HG03066 (cell line): ENCODE measurements around the gene CEP78.
"Not testable (repeated sequence)": the region's sequence is repeated elsewhere in the genome, so short reads cannot be mapped to it uniquely, and the experiment has no call there.

Source experiments
- ATAC-seq: cut with Tn5 transposase; IDR thresholded peaks from one replicate; pipeline ENCODE4 v1.9.1; 2021; ENCODE audit warnings: low read depth; ENCODE audit not compliant: unreplicated experiment

CEP78 gene

DNA sequence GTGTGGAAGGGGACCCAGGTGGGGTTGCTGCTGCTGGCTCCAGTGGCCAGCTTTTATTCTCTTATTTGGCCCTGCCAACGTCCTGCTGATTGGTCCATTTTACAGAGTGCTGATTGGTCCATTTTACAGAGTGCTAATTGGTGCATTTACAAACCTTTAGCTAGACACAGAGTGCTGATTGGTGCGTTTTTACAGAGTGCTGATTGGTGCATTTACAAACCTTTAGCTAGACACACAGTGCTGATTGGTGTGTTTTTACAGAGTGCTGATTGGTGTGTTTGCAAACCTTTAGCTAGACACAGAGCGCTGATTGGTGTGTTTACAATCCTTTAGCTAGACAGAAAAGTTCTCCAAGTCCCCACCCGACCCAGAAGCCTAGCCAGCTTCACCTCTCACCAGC lies 48.3 kb downstream of the CEP78 start:
- ATAC-seq, result not testable (repeated sequence)

DNA sequence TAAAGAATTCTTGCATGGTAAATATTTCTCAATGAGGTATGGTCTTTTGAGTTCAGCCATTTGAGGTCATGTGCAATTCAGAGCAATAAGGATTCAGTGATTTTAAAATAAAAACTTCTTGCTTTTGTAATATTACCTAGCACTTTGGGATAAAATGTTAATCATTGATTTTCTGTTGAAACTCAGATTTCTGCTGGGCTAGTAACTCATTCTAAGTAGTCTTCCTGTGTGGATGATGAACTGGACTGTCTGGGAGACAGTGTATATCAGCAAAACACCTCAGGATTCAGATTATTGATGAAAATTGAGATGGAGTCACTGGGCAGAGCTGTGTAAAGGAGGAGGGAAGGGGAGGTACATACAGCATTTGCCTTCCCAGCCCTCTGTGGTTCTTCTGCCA lies 50.2 kb downstream of the CEP78 start:
- ATAC-seq, result no peak

DNA sequence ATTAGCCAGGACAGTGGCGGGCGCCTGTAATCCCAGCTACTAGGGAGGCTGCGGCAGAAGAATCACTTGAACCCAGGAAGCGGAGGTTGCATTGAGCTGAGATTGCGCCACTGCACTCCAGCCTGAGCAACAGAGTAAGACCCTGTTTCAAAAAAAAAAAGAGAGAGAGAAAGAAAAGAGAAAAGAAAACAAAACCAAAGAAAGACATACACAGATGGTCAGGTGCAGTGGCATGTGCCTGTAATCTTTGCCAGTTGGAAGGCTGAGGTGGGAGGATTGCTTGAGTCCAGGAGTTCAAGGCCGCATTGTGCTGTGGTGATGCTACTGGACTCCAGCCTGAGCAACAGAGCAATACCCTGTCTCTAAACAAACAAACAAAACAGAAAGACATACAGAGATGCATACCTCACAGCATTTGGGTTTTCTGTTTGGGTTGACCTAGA lies 51.1 kb downstream of the CEP78 start:
- ATAC-seq, result no peak

DNA sequence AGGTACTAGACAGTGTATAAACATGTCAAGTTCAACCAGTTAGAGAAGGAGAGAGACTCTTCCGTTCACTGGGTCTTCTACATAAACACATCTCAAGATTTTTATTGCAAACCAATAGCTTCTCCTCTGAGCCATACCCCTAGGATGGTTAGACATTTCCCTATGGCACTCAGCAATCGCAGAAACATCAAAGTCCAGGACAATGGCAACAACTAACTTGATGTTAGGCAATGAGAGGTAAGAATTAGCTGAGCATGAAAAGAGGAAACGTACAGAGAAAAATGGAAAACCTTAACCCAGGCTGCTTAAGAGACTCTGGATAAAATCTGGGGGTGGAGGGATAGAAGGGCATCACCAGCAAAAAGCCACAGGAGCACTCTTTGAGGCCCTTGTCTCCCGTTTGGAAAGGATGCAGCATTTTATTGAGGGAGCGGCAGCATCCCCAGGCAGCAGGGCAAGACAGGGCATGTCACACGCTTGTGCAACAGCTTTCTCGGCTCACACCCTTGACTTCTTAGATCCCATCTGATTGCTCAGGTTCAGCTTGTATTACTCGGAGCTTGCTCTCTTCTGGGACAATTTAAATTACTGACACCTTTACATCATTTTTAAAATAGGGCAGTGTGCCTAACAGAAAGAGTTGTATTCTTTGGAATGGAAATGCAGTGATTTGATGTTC lies 52.5 kb downstream of the CEP78 start:
- ATAC-seq, result no peak

DNA sequence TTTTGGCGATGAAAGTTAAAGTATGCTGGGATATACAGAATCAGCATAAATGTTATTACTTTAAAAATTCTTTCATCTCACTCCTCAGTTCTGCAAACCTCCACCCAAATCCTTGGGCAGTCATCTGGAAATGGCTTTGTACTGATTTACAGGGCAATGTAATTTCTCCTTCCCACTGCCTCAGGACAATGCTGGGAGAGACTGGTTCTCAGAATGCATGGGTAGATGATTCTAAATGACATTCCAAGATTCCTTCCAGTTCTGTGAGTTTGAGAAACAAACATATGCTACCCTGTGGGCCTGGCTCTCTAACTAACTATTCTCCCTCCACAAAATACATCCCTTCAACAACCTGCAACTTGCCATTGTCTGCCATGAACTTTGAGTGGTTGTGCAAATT lies 53.6 kb downstream of the CEP78 start:
- ATAC-seq, result no peak

DNA sequence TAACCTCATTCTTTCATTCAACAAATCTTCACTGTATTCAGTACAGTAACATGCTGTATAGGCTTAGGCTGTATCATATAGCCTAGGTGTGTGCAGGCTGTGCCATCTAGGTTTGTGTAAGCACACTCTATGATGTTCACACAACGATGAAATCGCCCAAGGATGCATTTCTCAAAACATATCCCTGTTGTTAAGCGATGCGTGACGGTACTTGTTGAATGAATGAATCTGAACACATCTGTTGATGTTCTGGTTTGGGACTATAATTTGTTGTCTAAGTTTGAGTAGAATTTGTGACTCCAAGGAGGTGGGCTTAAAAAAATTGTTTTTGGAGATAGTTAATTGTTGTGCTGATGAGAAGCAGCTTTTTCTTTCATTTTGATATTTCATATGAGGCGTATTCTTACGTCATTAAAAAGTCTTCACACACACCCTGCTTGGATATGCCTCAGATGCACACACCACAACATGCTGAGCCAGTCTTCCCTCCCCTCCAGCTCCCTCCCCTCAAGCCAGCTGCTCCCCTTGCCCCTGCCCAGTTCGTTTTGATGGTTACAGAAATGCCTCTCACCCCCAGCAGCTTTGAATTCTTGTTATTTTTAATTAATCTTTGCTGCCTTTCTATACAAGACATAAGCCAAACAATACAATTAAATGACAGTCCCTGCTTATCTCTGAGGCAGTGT lies 55.5 kb downstream of the CEP78 start:
- ATAC-seq, result no peak

DNA sequence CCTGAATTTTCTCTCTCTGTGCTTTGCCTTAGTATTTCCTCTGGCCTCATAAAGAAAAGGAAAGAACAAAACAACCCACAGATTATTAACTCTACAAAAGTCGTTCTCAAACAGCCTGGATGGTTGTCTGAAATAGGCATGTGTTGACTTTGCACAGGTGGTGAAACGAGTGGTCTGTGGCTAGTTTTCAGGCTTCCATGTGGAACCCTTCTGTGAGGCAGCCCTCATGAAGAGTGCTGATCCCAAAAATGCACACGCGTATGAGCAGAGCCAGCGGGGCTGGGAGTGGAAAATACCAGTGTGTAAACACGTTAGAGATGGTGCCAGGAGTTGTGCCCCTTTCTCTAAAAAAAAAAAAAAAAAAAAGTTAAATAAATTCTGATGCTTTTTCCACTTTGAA lies 56.2 kb downstream of the CEP78 start:
- ATAC-seq, result no peak

DNA sequence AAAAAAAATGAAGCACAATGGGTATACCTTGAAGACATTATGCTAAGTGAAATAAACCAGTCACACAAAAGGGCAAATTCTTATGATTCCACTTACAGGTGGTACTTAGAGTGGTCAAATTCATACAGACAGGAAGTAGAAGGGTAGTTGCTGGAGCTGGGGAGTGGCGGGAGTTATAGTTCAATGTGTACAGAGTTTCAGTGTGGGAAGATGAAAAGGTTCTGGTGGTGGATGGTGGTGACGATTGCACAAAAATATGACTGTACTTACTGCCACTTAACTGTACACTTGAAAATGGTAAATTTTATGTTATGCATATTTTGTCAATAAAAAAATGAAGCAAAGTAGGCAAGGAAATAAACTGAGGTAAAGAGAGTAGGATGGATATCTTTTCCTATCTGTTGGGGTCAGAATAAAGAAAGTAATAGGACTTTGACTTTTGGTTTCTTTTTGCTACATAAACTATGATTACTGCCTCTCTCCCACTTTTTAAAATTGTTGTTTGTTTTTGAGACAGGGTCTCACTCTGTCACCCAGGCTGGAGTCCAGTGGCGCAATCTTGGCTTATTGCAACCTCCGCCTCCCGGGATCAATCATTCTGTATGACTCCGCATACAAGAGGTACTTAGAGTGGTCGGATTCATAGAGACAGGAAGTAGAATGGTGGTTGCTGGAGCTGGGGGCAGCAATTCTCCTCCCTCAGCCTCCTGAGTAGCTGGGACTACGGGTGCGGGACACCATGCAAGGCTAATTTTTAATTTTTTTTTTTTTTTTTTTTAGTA lies 57.0 kb downstream of the CEP78 start:
- ATAC-seq, result no peak

DNA sequence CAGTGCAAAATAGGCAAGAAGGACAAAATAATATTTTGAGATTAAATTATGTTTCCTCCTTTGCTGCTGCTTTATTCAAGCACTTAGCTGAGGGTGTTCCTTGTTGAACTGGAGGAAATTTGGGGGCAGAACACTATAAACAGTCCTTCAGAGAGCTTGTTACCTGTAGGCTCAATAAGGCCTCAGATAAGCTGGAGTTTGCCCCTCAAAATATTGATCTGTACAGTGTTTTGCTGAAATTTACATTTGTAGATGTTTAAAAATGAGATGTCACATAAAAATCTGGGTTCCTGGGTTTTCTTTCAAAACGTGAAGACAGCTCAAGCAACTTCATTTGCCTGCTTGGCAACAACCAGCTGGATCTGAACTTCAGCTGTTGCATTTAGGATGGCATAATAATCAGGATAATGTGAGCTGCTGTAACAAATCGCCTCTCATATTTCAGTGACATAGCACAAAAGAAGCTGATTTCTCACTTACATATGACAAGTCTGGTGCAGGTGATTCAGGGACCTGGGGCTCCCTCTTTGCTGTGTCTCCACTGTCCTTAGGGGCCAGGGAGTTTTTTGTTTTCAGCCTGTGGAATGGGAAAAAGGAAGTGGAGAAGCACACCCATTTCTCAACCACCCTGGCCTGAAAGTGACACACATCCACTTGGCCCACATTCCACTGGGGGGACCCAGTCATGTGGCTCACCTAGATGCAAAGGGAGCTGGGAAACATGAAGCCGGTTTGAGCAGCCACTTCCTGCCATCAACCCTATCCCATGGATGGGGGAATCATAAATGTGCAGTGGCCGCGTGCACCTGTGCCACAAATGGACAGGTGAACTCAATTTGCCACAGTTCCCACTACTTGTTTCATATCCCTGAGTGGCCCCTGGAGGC lies 58.7 kb downstream of the CEP78 start:
- ATAC-seq, result no peak

DNA sequence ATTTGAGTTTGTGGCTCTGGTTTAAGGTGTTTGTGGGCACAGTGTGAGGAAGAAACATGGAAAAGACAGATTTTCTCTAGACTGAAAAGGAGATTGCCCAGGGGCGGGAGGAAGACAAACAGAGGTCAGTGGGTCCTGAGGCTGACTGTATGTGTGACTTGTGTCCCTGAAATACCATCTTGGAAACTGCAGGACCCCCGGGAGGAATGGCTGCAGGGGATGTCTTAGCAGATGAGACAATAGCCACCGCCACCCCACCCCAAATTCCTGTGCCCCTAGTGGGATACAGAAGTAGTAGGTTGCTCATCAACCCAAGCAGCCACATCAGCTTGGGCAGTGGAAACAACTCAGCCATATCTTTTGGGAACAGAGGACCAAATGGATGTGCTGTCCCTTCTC lies 59.3 kb downstream of the CEP78 start:
- no peak for ATAC-seq

DNA sequence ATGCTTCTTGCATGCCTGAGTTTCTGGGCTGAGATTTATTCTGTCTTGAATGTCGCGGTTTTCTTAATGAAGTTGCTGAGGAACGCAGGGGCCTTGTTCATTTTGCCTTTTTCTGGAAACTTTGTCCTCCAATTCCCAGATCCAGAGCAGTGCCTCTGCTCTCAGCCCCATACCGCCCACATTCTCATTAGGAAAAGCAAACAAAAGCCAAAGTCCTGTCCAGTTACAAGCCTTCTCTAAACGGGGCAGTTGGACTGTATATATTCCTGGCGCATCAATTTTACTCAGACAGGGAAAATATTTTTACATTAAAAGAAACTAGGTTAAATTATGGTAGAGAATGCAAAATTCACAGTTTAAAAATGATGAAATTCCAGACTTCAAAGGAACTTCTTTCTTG lies 59.9 kb downstream of the CEP78 start:
- no peak for ATAC-seq

DNA sequence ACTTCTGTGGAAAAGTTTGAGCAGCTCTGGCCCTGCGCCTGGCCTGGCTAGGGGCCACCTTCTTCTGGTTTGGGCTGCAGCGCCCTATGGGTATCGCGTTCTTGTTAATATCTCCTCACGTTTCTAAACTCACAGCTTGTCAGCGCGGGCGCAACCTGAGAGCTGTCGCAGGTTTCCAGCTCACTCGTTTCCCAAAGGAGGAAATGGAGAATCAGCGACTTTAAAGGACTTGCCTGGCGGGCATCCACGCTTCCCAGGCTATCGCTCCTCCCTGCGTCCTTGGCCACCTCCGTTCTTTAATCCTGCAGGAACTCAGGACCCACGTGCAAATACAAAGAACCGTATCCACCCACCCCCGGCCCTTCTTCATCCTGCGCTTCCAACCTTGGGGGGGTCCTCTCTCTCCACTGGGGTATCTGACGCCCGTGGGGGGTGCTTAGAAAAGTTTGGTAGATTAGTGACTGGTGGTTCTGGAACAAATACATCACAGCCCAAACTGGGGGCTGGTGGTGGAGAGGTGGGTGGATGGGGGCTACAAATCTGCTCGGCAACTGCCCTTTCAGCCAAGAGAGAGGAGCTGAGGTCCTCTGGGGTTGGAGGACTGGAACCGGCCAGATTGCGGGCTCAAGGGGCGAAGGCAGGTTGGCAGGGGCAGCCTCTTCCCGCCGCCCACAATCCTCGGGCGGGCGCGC lies 60.5 kb downstream of the CEP78 start:
- ATAC-seq, result peak; percentile 0

DNA sequence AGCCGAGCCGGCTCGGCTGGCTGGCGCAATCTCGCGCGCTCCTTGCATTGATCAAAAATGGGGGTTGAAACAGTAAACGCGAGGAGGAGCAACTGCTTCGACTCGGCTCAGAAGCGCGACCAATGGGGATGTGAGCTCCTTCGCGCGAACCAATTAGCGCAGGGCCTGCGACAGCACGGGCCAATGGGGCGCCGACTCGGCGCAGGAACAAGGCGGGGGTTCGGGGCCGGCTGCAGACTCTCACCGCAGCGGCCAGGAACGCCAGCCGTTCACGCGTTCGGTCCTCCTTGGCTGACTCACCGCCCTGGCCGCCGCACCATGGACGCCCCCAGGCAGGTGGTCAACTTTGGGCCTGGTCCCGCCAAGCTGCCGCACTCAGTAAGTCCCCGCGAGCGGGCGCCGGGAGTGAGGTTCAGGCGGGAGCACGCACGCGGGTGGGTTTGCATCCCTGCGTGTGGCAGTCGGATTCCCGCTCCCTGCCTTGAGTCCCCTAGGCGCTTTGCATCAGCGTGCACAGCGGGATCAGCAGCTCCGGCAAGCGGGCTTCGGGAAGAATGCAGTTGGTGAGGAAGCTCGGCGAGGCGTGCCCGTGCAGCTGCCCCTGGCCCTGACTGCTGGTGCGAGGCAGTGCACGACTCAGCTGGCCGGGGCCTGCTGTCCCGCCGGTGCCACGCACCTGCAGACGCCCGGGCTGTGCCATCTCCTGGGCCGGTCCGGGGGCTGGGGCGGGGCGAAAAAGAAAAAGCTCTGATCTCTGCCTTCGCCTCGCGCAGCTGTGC lies 61.2 kb downstream of the CEP78 start, which contains the start of gene PSAT1:
TSS of gene PSAT1 (plus strand) at position 233 of the 779 bp plus-strand sequence. CDS start at position 319, 86 bp downstream.
- ATAC-seq, result peak; percentile 96

DNA sequence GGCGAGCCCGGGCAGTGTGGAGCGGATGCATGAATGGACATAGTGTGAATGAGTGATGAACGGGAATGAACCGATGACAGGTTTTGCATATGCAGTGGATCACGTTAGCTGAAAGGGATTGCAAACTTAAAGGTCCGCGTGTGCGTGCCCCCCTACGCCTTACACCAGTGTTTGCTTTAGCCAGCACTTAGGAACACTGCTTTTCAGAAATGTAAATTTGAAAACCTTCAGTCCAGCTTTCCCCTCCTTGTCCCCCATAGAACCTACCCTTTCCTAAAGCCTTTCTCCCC lies 61.7 kb downstream of the CEP78 start:
- no peak for ATAC-seq

DNA sequence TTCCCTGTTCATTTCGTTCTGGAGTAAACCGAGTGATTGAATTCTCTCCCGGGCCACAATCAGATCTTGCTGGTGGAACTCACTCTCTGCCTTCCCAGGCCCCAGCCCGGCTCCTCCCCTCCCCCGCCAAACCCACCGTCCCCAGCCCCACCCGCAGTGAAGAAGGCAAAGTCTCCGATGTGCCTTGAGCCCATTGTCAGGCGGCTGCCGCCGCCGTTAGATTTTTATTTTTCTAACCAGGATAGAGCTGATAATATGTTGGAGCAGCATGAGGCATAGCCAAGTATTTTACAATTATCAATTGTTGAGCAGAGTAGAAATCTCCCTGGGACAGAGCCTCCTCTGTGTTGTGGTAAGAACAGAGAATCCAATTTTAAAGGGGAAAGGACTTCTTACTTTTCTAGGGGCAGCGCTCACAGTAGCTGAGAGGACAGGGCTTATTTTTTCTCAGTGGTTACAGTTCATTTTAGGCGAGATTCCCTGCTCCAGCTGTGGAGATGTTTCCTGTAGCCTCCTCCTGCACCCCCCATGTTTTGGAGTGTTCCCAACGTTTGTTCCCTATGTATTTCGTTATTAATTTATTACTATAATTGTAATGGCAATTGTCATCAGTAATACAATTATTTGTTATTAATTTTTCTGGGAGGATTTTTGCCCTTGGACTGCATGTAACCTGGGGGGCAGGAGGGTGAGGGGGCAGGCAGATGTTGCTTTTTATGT lies 62.3 kb downstream of the CEP78 start:
- no peak for ATAC-seq

DNA sequence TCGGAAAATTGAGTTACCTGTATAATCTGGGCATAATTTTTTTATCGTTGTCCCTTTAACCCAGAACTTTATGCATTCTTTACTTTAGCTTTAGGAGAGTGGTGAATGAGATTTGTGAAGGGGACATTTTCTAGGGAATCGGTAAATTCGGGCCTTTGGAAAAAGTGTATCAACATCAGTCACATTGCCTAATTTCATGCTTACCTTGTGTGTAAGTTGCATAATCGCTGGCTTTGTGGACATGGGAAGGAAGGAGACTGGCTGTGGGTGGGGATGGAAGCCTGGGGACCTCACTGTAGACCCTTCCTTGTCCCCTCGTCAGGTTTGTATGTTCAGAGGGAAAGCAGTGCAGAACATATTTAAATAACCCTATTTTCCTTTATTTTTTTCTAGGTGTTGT lies 64.3 kb downstream of the CEP78 start:
- no peak for ATAC-seq

DNA sequence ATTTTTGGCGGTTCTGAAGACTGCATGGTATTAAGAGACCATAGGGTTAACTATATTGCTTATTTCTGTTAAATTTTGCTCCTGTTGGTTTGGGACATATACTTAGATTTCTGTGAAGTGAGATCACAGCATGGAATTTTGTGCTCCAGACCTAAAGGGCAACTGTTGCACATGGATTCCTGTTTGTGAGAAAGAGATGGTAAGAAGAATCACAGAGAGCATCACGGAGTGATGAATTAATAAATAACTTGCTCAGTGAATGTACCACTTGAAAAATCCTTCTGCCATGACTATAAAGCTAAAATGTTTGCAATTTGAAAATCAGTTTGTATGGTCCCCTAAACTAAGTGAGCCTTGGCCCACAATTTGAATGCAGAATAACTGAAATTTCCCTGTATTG lies 65.6 kb downstream of the CEP78 start:
- ATAC-seq, result no peak

DNA sequence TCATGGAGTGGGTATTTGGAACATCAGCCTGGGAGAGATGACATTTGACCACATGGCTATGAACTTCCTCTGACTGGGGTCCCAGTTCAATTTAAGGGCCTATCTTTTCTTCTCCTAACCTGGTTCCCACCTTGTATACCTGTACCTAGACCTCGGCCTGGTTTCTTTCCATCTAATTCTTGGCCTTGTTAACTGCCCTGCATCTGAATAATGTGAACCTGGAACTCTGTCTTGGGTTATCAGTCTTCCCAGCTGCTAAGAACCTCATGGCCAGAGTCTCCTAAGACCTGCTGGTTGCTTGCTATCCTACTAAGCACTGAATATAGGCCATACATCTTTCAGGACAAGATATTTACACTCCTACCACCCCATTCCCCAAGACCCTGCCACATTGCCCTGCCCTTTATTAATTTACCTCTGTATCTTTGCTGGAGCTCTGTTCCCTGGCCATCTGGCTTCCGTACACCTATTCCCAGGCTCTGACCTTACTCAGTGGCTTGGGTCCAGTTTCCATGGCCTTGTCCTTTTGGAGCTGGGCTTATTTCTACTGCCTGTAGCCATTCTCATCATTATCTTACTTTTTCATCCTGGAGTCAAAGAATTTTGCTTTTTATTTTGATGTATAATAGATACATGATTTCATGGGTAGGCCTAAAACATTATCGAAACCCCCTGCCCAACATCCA lies 67.6 kb downstream of the CEP78 start:
- no peak for ATAC-seq
